MCF 10A (cell line): Measurements from ENCODE around the gene GRN. TPM values are rescaled to one million over a fixed set of nuclear protein-coding genes. Genes with fewer than 3 reads are reported as not detected.

Experiments
- BruUV-seq: library from RNA; stranded (reverse); fragments of 400-500 nt; replicated peaks from 2 replicates; lab custom pipeline; 2021; lab: Mats Ljungman, UMichigan
- CTCF ChIA-PET: fragments of 300-600 bp; sonication (Branson Sonifier 250); formaldehyde crosslinking; extraction: SDS; loops from one replicate; lab custom pipeline; 2021; ENCODE audit warnings: antibody characterized with exemption, inconsistent platforms; lab: Yijun Ruan, JAX
- POLR2A ChIA-PET: fragments of 300-600, 350-650 bp; sonication (Branson Sonifier 250); formaldehyde crosslinking; extraction: SDS; loops from one replicate; lab custom pipeline; 2020; ENCODE audit warnings: antibody characterized with exemption, inconsistent platforms; lab: Yijun Ruan, JAX
- DNase-seq: peaks from one replicate; pipeline ENCODE4 v3.0.0-alpha.2; 2018; ENCODE audit not compliant: unreplicated experiment
- H3K27ac Mint-ChIP-seq: one replicate; pipeline ENCODE4 v1.8.0; 2022; ENCODE audit warnings: mild to moderate bottlenecking, low read depth, mixed read lengths; ENCODE audit not compliant: unreplicated experiment
- H3K27me3 Mint-ChIP-seq: one replicate; pipeline ENCODE4 v1.8.0; 2022; ENCODE audit warnings: mixed read lengths; ENCODE audit not compliant: insufficient read depth, unreplicated experiment
- H3K36me3 Mint-ChIP-seq: one replicate; pipeline ENCODE4 v1.8.0; 2022; ENCODE audit warnings: mild to moderate bottlenecking, moderate library complexity, mixed read lengths; ENCODE audit not compliant: insufficient read depth, unreplicated experiment
- H3K4me1 Mint-ChIP-seq: one replicate; pipeline ENCODE4 v1.8.0; 2022; ENCODE audit warnings: mixed read lengths; ENCODE audit not compliant: insufficient read depth, unreplicated experiment
- H3K4me3 Mint-ChIP-seq: one replicate; pipeline ENCODE4 v1.8.0; 2022; ENCODE audit warnings: mild to moderate bottlenecking, moderate library complexity, mixed read lengths; ENCODE audit not compliant: unreplicated experiment
- H3K9me3 Mint-ChIP-seq: one replicate; pipeline ENCODE4 v1.8.0; 2022; ENCODE audit warnings: mixed read lengths; ENCODE audit not compliant: unreplicated experiment
- CTCF ChIP-seq: fragments of 200-600 bp; IDR thresholded peaks from one replicate; pipeline ENCODE4 v1.8.0; 2022; ENCODE audit warnings: antibody characterized with exemption, mild to moderate bottlenecking; ENCODE audit not compliant: unreplicated experiment
- intact Hi-C: fragments of 100-400 bp; cut with micrococcal nuclease; formaldehyde crosslinking; loops from 2 replicates; pipeline ENCODE4 v1.14.1; 2022
- total RNA-seq: library from RNA; stranded (reverse); gene quantifications from 2 replicates; pipeline ENCODE4 v1.2.3, GENCODE V29; 2022

GRN gene
- total RNA-seq, 1 experiment from 2014 or later = 143 TPM

GRCh38 chr17:44380767-44381166 is 35.7 kb downstream of the GRN start:
- TF ChIP-seq CTCF = no peak
- intact Hi-C loops = no loop called here
- H3K4me3 Mint-ChIP-seq = no peak overlapping the region
- H3K27ac Mint-ChIP-seq = no peak overlapping the region
- H3K27me3 Mint-ChIP-seq = peaks cover 15% of the 10 kb centered on the region
- H3K4me1 Mint-ChIP-seq = no peaks in the 10 kb centered on the region
- H3K36me3 Mint-ChIP-seq = no peaks in the 10 kb centered on the region
- ChIA-PET CTCF (interaction anchor here (1.1 kb wide), 1 partner anchor 30 kb away, joined by 4 read pairs; no protein-coding TSS in a partner anchor), POLR2A (no interaction called here)
- no peak for DNase-seq
- BruUV-seq = no TSS peak
- no peaks in the 10 kb centered on the region for H3K9me3 Mint-ChIP-seq

DNA sequence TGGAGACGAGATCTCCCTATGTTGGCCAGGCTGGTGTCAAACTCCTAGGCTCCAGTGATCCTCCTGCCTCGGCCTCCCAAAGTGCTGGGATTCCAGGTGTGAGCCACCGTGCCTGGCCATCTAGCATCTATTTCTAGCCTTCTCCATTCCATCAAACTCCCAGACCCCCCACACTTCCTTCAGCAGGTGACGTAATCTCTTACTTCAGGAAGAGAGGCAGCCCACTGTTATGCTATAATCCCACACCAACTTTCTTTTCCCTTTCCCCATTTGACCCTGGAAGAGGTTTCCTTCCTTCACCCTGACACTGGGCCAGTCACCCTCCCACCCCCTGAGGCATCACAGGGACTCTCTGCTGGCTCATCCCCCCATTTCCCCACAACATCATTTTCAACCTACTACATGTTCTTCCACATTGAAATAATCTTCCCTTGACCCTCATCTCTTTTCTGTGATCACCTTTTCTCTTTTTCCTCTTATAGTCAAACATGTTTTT is 36.8 kb downstream of the GRN start:
- no TSS peak for BruUV-seq
- CTCF ChIA-PET = no interaction called here
- POLR2A ChIA-PET = no interaction called here
- intact Hi-C loops = no loop called here
- no peak overlapping the region for H3K27ac Mint-ChIP-seq
- no peak for TF ChIP-seq CTCF
- no peaks in the 10 kb centered on the region for H3K4me1 Mint-ChIP-seq
- H3K4me3 Mint-ChIP-seq = no peak overlapping the region
- H3K27me3 Mint-ChIP-seq = peaks cover 15% of the 10 kb centered on the region
- DNase-seq = no peak
- H3K36me3 Mint-ChIP-seq = no peaks in the 10 kb centered on the region
- H3K9me3 Mint-ChIP-seq = no peaks in the 10 kb centered on the region

- no peaks in the 10 kb centered on the region for H3K4me1 Mint-ChIP-seq
- CTCF ChIA-PET = no interaction called here
- H3K27ac Mint-ChIP-seq = no peak overlapping the region
- H3K27me3 Mint-ChIP-seq = peaks cover 15% of the 10 kb centered on the region
- no TSS peak for BruUV-seq
- no peaks in the 10 kb centered on the region for H3K9me3 Mint-ChIP-seq
- no peak overlapping the region for H3K4me3 Mint-ChIP-seq
- POLR2A ChIA-PET = no interaction called here
- intact Hi-C loops = no loop called here
- TF ChIP-seq CTCF = no peak
- DNase-seq = no peak
- H3K36me3 Mint-ChIP-seq = no peaks in the 10 kb centered on the region
These were observed 37.8 kb downstream of the GRN start for GRCh38 chr17:44382917-44383316.

DNA sequence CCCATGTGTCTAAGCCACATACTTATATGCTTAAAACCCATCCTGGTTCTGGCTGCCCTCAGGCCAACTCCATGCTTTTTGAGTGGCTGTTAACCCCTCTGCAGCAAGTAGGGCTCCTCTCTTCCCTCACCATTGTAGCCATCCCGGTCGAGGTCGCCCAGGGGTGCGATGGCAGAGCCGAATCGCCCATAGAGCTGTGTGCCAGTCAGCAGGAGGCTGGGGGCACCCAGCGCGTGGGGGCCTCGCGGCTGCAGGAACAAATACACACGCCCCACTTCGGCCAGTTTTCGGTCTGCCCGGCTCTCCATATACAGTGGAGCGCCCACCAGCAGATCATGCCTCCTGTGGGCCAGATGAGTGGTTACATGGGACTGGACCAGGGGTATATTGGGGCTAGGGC is 38.3 kb downstream of the GRN start:
- Mint-ChIP-seq H3K27me3 (peaks cover 15% of the 10 kb centered on the region), H3K4me1 (no peaks in the 10 kb centered on the region), H3K36me3 (no peaks in the 10 kb centered on the region), H3K27ac (no peak overlapping the region), H3K9me3 (no peaks in the 10 kb centered on the region), H3K4me3 (no peak overlapping the region)
- ChIA-PET CTCF (no interaction called here), POLR2A (no interaction called here)
- no TSS peak for BruUV-seq
- intact Hi-C loops = no loop called here
- no peak for TF ChIP-seq CTCF
- DNase-seq = no peak
